ENCODE results near the gene SUSD3.

SUSD3 gene

GRCh38 chr9:93081931-93082330 is 23.4 kb downstream of the SUSD3 start:
- H3K4me3 ChIP-seq (ENCODE audit: low read depth, low read length), result no peak overlapping the region
- DNase-seq (ENCODE audit: low read depth), result no peak
- TF ChIP-seq, protein P1, sequence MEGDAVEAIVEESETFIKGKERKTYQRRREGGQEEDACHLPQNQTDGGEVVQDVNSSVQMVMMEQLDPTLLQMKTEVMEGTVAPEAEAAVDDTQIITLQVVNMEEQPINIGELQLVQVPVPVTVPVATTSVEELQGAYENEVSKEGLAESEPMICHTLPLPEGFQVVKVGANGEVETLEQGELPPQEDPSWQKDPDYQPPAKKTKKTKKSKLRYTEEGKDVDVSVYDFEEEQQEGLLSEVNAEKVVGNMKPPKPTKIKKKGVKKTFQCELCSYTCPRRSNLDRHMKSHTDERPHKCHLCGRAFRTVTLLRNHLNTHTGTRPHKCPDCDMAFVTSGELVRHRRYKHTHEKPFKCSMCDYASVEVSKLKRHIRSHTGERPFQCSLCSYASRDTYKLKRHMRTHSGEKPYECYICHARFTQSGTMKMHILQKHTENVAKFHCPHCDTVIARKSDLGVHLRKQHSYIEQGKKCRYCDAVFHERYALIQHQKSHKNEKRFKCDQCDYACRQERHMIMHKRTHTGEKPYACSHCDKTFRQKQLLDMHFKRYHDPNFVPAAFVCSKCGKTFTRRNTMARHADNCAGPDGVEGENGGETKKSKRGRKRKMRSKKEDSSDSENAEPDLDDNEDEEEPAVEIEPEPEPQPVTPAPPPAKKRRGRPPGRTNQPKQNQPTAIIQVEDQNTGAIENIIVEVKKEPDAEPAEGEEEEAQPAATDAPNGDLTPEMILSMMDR (IDR thresholded peaks at IDR 0.05; ENCODE audit: insufficient read depth, low read depth, low read length, missing control alignments), result no peak

- no peak for DNase-seq (ENCODE audit: low read depth)
- no peak overlapping the region for H3K4me3 ChIP-seq (ENCODE audit: low read depth, low read length)
- TF ChIP-seq, protein P1 (IDR thresholded peaks at IDR 0.05; ENCODE audit: insufficient read depth, low read depth, low read length, missing control alignments), result no peak
These were observed 24.4 kb downstream of the SUSD3 start for GRCh38 chr9:93082841-93083411.

- no peak overlapping the region for H3K4me3 ChIP-seq (ENCODE audit: low read depth, low read length)
- TF ChIP-seq, protein P1 (IDR thresholded peaks at IDR 0.05; ENCODE audit: insufficient read depth, low read depth, low read length, missing control alignments), result no peak
- no peak for DNase-seq (ENCODE audit: low read depth)
These were observed 25.3 kb downstream of the SUSD3 start for GRCh38 chr9:93083592-93084470.

- TF ChIP-seq, protein P1 (IDR thresholded peaks at IDR 0.05; ENCODE audit: insufficient read depth, low read depth, low read length, missing control alignments), result no peak
- H3K4me3 ChIP-seq (ENCODE audit: low read depth, low read length), result no peak overlapping the region
- DNase-seq (ENCODE audit: low read depth), result no peak
These were observed 26.0 kb downstream of the SUSD3 start for GRCh38 chr9:93084471-93084881.

GRCh38 chr9:93085676-93086075 is 27.2 kb downstream of the SUSD3 start:
- DNase-seq (ENCODE audit: low read depth), result no peak
- no peak overlapping the region for H3K4me3 ChIP-seq (ENCODE audit: low read depth, low read length)
- TF ChIP-seq, protein P1 (IDR thresholded peaks at IDR 0.05; ENCODE audit: insufficient read depth, low read depth, low read length, missing control alignments), result no peak

GRCh38 chr9:93086447-93087224 is 28.1 kb downstream of the SUSD3 start:
- DNase-seq (ENCODE audit: low read depth), result no peak
- TF ChIP-seq, protein P1 (IDR thresholded peaks at IDR 0.05; ENCODE audit: insufficient read depth, low read depth, low read length, missing control alignments), result no peak
- no peak overlapping the region for H3K4me3 ChIP-seq (ENCODE audit: low read depth, low read length)

All from GM12865 (cell line).